Calu3 (cell line): Measurements from ENCODE around the gene SLFN12. TPM values are rescaled to one million over a fixed set of nuclear protein-coding genes. Genes with fewer than 3 reads are reported as not detected.
"Not testable (repeated sequence)": the region's sequence is repeated elsewhere in the genome, so short reads cannot be mapped to it uniquely, and the experiment has no call there.

Source experiments
- BruUV-seq: library from RNA; stranded (reverse); fragments of 400-500 nt; replicated peaks from 2 replicates; lab custom pipeline; 2021; lab: Mats Ljungman, UMichigan
- CTCF ChIA-PET: fragments of 300-600 bp; sonication (Branson Sonifier 250); formaldehyde crosslinking; loops from one replicate; lab custom pipeline; 2022; ENCODE audit warnings: antibody characterized with exemption; lab: Charles Lee
- DNase-seq: peaks from one replicate; pipeline ENCODE4 v3.0.0; 2022
- H3K27ac Mint-ChIP-seq: one replicate; pipeline ENCODE4 v1.8.0; 2022; ENCODE audit warnings: mixed read lengths; ENCODE audit not compliant: unreplicated experiment
- H3K27me3 Mint-ChIP-seq: one replicate; pipeline ENCODE4 v1.8.0; 2022; ENCODE audit warnings: mixed read lengths; ENCODE audit not compliant: unreplicated experiment
- H3K36me3 Mint-ChIP-seq: one replicate; pipeline ENCODE4 v1.8.0; 2022; ENCODE audit warnings: mild to moderate bottlenecking, moderate library complexity, mixed read lengths; ENCODE audit not compliant: insufficient read depth, unreplicated experiment
- H3K4me1 Mint-ChIP-seq: one replicate; pipeline ENCODE4 v1.8.0; 2022; ENCODE audit warnings: mild to moderate bottlenecking, low read depth, mixed read lengths; ENCODE audit not compliant: unreplicated experiment
- H3K4me3 Mint-ChIP-seq: one replicate; pipeline ENCODE4 v1.8.0; 2022; ENCODE audit warnings: mild to moderate bottlenecking, low read depth, moderate library complexity, mixed read lengths; ENCODE audit not compliant: unreplicated experiment
- H3K9me3 Mint-ChIP-seq: one replicate; pipeline ENCODE4 v1.8.0; 2022; ENCODE audit warnings: low read depth, mixed read lengths; ENCODE audit not compliant: unreplicated experiment
- CTCF ChIP-seq: fragments of 200-600 bp; IDR thresholded peaks from one replicate; pipeline ENCODE4 v1.8.0; 2022; ENCODE audit warnings: antibody characterized with exemption; ENCODE audit not compliant: unreplicated experiment
- intact Hi-C: fragments of 100-400 bp; cut with micrococcal nuclease; formaldehyde crosslinking; loops from one replicate; pipeline ENCODE4 v1.10.0; 2022; ENCODE audit not compliant: unreplicated experiment
- total RNA-seq: library from RNA; stranded (reverse); gene quantifications from 2 replicates; pipeline ENCODE4 v1.2.3, GENCODE V29; 2022

The SLFN12 gene
- total RNA-seq, 1 experiment from 2014 or later: 0.54 TPM

GRCh38 chr17:35468475-35468874 lies 36.2 kb upstream of the SLFN12 start:
- BruUV-seq: no TSS peak
- CTCF ChIA-PET: no interaction called here
- Mint-ChIP-seq H3K9me3 (peaks cover 2% of the 10 kb centered on the region), H3K4me1 (no peaks in the 10 kb centered on the region), H3K4me3 (no peak overlapping the region), H3K27ac (no peak overlapping the region), H3K27me3 (peaks cover 34% of the 10 kb centered on the region), H3K36me3 (no peaks in the 10 kb centered on the region)
- no peak for TF ChIP-seq CTCF
- intact Hi-C loops: no loop called here
- no peak for DNase-seq

- Mint-ChIP-seq H3K36me3 (peaks cover 3% of the 10 kb centered on the region), H3K27me3 (peaks cover 36% of the 10 kb centered on the region), H3K9me3 (peaks cover 2% of the 10 kb centered on the region), H3K4me3 (no peak overlapping the region), H3K4me1 (no peaks in the 10 kb centered on the region), H3K27ac (no peak overlapping the region)
- TF ChIP-seq CTCF: no peak
- CTCF ChIA-PET: no interaction called here
- no TSS peak for BruUV-seq
- intact Hi-C loops: no loop called here
- DNase-seq: no peak
These were observed 35.5 kb upstream of the SLFN12 start for GRCh38 chr17:35467824-35468223.

- no TSS peak for BruUV-seq
- DNase-seq: peak; percentile 80
- peaks cover 13% of the 10 kb centered on the region for H3K4me1 Mint-ChIP-seq
- H3K27ac Mint-ChIP-seq: peak overlapping the region; percentile 60
- H3K9me3 Mint-ChIP-seq: peaks cover 8% of the 10 kb centered on the region
- CTCF ChIA-PET: no interaction called here
- H3K36me3 Mint-ChIP-seq: peaks cover 16% of the 10 kb centered on the region
- TF ChIP-seq CTCF: no peak
- H3K4me3 Mint-ChIP-seq: peak overlapping the region; percentile 74
- intact Hi-C loops: no loop called here
- H3K27me3 Mint-ChIP-seq: peaks cover 24% of the 10 kb centered on the region
These were observed 28.1 kb upstream of the SLFN12 start for GRCh38 chr17:35460354-35460851.

- peaks cover 12% of the 10 kb centered on the region for H3K4me1 Mint-ChIP-seq
- BruUV-seq, H3K4me3 Mint-ChIP-seq, H3K27ac Mint-ChIP-seq, intact Hi-C loops, H3K27me3 Mint-ChIP-seq, H3K36me3 Mint-ChIP-seq, CTCF ChIA-PET, H3K9me3 Mint-ChIP-seq, DNase-seq: not testable (repeated sequence)
These were observed 21.7 kb upstream of the SLFN12 start for GRCh38 chr17:35454035-35454434.

- no TSS peak for BruUV-seq
- H3K27me3 Mint-ChIP-seq: peaks cover 2% of the 10 kb centered on the region
- TF ChIP-seq CTCF: no peak
- CTCF ChIA-PET: no interaction called here
- no peak overlapping the region for H3K27ac Mint-ChIP-seq
- no peak overlapping the region for H3K4me3 Mint-ChIP-seq
- peaks cover 12% of the 10 kb centered on the region for H3K4me1 Mint-ChIP-seq
- H3K9me3 Mint-ChIP-seq: peaks cover 5% of the 10 kb centered on the region
- no peak for DNase-seq
- intact Hi-C loops: no loop called here
- peaks cover 12% of the 10 kb centered on the region for H3K36me3 Mint-ChIP-seq
These were observed 20.9 kb upstream of the SLFN12 start for GRCh38 chr17:35453171-35453570.
